HepG2 (cell line): Measurements from ENCODE around the gene ETV2. TPM values are rescaled to one million over a fixed set of nuclear protein-coding genes. Genes with fewer than 3 reads are reported as not detected.

ENCODE experiments used
- HNF1A ChIP-seq, 2 experiments: sonication (generic) in 1 of 2; formaldehyde crosslinking in 1 of 2; IDR thresholded peaks; 2 replicates each; pipeline versions ENCODE4 v1.4.0 to v1.6.1; 2016 to 2020; ENCODE audit warnings: borderline replicate concordance in 1 of 2, low read depth in 1 of 2, mild to moderate bottlenecking in 1 of 2, missing genetic modification reagents in 1 of 2
- NR2C2 ChIP-seq: sonication (generic); formaldehyde crosslinking; IDR thresholded peaks from 2 replicates; pipeline ENCODE4 v1.4.0; 2020; ENCODE audit warnings: missing genetic modification reagents, mild to moderate bottlenecking, moderate library complexity, borderline replicate concordance
- NR2F1 ChIP-seq, 2 experiments: fragments of 450-650 bp in 1 of 2; formaldehyde crosslinking in 1 of 2; IDR thresholded peaks; 2 replicates each; pipeline versions ENCODE4 v1.5.0 to v1.6.1; 2016 to 2020; ENCODE audit warnings: mild to moderate bottlenecking in 1 of 2, missing compliant biosample characterization in 1 of 2, missing genetic modification reagents in 1 of 2, moderate library complexity in 1 of 2
- PBX3 ChIP-seq: sonication (generic); formaldehyde crosslinking; IDR thresholded peaks from 2 replicates; pipeline ENCODE4 v1.8.1; 2023; ENCODE audit warnings: missing genetic modification reagents, inconsistent platforms, borderline replicate concordance
- PTBP1 ChIP-seq: fragments of 200-400 bp; formaldehyde crosslinking; IDR thresholded peaks from 2 replicates; pipeline ENCODE4 v1.6.1; 2018; ENCODE audit warnings: low read length, low read depth; ENCODE audit not compliant: poor library complexity, severe bottlenecking
- SRSF4 ChIP-seq: fragments of 200-400 bp; formaldehyde crosslinking; IDR thresholded peaks from one replicate; pipeline ENCODE4 v1.6.1; 2018; ENCODE audit warnings: mild to moderate bottlenecking, low read depth, low read length, moderate library complexity; ENCODE audit not compliant: poor library complexity, severe bottlenecking
- STAT6 ChIP-seq: sonication (generic); formaldehyde crosslinking; IDR thresholded peaks from 2 replicates; pipeline ENCODE4 v1.4.0; 2020; ENCODE audit warnings: missing genetic modification reagents, mild to moderate bottlenecking, borderline replicate concordance
- THYN1 ChIP-seq: sonication (generic); formaldehyde crosslinking; IDR thresholded peaks from 2 replicates; pipeline ENCODE4 v1.8.1; 2023; ENCODE audit warnings: low read depth, mild to moderate bottlenecking, moderate library complexity, missing genetic modification reagents, borderline replicate concordance
- ZNF605 ChIP-seq: sonication (generic); formaldehyde crosslinking; IDR thresholded peaks from 2 replicates; pipeline ENCODE4 v1.8.0; 2022; ENCODE audit warnings: mild to moderate bottlenecking, missing genetic modification reagents
- ZNF687 ChIP-seq: sonication (generic); formaldehyde crosslinking; IDR thresholded peaks from 2 replicates; pipeline ENCODE4 v1.5.1; 2020; ENCODE audit warnings: mild to moderate bottlenecking, missing genetic modification reagents, moderate library complexity
- ZNF768 ChIP-seq: sonication (generic); formaldehyde crosslinking; IDR thresholded peaks from 2 replicates; pipeline ENCODE4 v1.4.0; 2020; ENCODE audit warnings: missing genetic modification reagents
- polyA plus RNA-seq, 8 experiments: library from polyadenylated mRNA; depleted of rRNA in 3 of 8; stranded (reverse) in 7 of 8; unstranded in 1 of 8; fragments of >200 nt; fragmentation: Illumina TruSeq in 4 of 8; extraction: Trizol in 4 of 8; gene quantifications; 2 replicates each; pipeline versions ENCODE4 v1.2.1 to v1.2.3, GENCODE V29; 2011 to 2016; ENCODE audit warnings: low read depth in 4 of 8, missing spikeins in 1 of 8, mixed read lengths in 1 of 8; ENCODE audit not compliant: insufficient read depth in 1 of 8
- total RNA-seq, 5 experiments: library from RNA; depleted of rRNA; stranded (reverse); fragments of >200 nt; fragmentation: Illumina TruSeq; extraction: Trizol; gene quantifications; 2 replicates each; pipeline ENCODE4 v1.2.3, GENCODE V29; 2016; ENCODE audit warnings: low read depth in 1 of 5

ETV2 gene
- total and polyA plus RNA-seq, 2 of the 13 experiments (the other 11 are each of a cell fraction or from before 2014, with no cell fraction given): 0.07 to 0.20 TPM

- TF ChIP-seq HNF1A (IDR thresholded peaks at IDR 0.05; ENCODE audit: low read depth) (no peak), HNF1A (CRISPR knock-in tag; IDR thresholded peaks at IDR 0.05; ENCODE audit: borderline replicate concordance) (no peak), ZNF605 (CRISPR knock-in tag) (peak; percentile 64; the same call in 1 of the 2 replicates), SRSF4 (no peak), PTBP1 (no peak), PBX3 (CRISPR knock-in tag) (peak; percentile 65; the same call in 1 of the 2 replicates), NR2C2 (peak; percentile 59; the same call in 1 of the 2 replicates), ZNF768 (CRISPR knock-in tag) (peak; percentile 88), NR2F1 (CRISPR knock-in tag; IDR thresholded peaks at IDR 0.05) (no peak), THYN1 (CRISPR knock-in tag) (no peak), ZNF687 (CRISPR knock-in tag) (peak; percentile 68; the same call in 1 of the 2 replicates), STAT6 (CRISPR knock-in tag) (no peak)
Observed at GRCh38 chr19:35648017-35648961, 6.7 kb downstream of the ETV2 start, which contains the start of gene COX6B1 (continued).
